ENCODE measurements around the gene NUDT16.

The NUDT16 gene

GRCh38 chr3:131381445-131382291 lies at the start of gene NUDT16:
Gene NUDT16 (plus strand): TSS chr3:131381774. CDS start chr3:131381805, 31 bp downstream.
- peak; percentile 100 for DNase-seq

GRCh38 chr3:131338948-131339640 lies 42.5 kb upstream of the NUDT16 start:
- DNase-seq = no peak

GRCh38 chr3:131341761-131342160 lies 39.8 kb upstream of the NUDT16 start:
- no peak for DNase-seq

GRCh38 chr3:131348911-131349310 lies 32.7 kb upstream of the NUDT16 start:
- DNase-seq = no peak

- DNase-seq = no peak
Measured at GRCh38 chr3:131349454-131349853, 32.1 kb upstream of the NUDT16 start.

GRCh38 chr3:131349946-131350347 lies 31.6 kb upstream of the NUDT16 start:
- no peak for DNase-seq

GRCh38 chr3:131350506-131350905 lies 31.1 kb upstream of the NUDT16 start:
- DNase-seq = no peak

- DNase-seq = no peak
Measured at GRCh38 chr3:131353016-131353877, 28.3 kb upstream of the NUDT16 start.

- no peak for DNase-seq
Measured at GRCh38 chr3:131353986-131354385, 27.6 kb upstream of the NUDT16 start.

- DNase-seq = no peak
Measured at GRCh38 chr3:131356006-131356595, 25.5 kb upstream of the NUDT16 start.

GRCh38 chr3:131357275-131357674 lies 24.3 kb upstream of the NUDT16 start:
- no peak for DNase-seq

GRCh38 chr3:131360191-131360755 lies 21.3 kb upstream of the NUDT16 start:
- no peak for DNase-seq

GRCh38 chr3:131361066-131361463 lies 20.5 kb upstream of the NUDT16 start:
- DNase-seq = peak; percentile 71

- DNase-seq = peak; percentile 84
Measured at GRCh38 chr3:131361464-131362421, 19.8 kb upstream of the NUDT16 start.

- no peak for DNase-seq
Measured at GRCh38 chr3:131363275-131363674, 18.3 kb upstream of the NUDT16 start.

- peak; percentile 64 for DNase-seq
Measured at GRCh38 chr3:131370935-131371687, 10.5 kb upstream of the NUDT16 start.

GRCh38 chr3:131371688-131372066 lies 9.9 kb upstream of the NUDT16 start:
- peak; percentile 47 for DNase-seq

GRCh38 chr3:131374741-131375140 lies 6.8 kb upstream of the NUDT16 start:
- no peak for DNase-seq

- peak; percentile 50 for DNase-seq
Measured at GRCh38 chr3:131380821-131381444, 641 bp upstream of the NUDT16 start.

Data from suppressor macrophage treated with lipopolysaccharide for 4 hours (primary cell).